Small intestine (tissue), 7 donors: Measurements from ENCODE around the gene TTC31. TPM values are rescaled to one million over a fixed set of nuclear protein-coding genes. Genes with fewer than 3 reads are reported as not detected.
"Not testable (repeated sequence)": the region's sequence is repeated elsewhere in the genome, so short reads cannot be mapped to it uniquely, and the experiment has no call there.

Experiments
- DNase-seq, 2 donors: peaks; one replicate each; pipeline versions ENCODE4 v3.0.0 to v3.0.0-alpha.2; 2013
- FAIRE-seq: peaks from 2 replicates; lab custom pipeline; 2012; peaks lifted over from hg19 to GRCh38; lab: Jason Lieb, UNC
- H3K27ac ChIP-seq, 3 donors: one replicate each; pipeline ENCODE4 v1.5.1; 2013; ENCODE audit warnings: low read length in 2 of 3, mild to moderate bottlenecking in 2 of 3, control low read depth in 1 of 3, inconsistent platforms in 1 of 3, low read depth in 1 of 3, moderate library complexity in 1 of 3
- H3K27me3 ChIP-seq, 3 donors: one replicate each; pipeline ENCODE4 v1.6.1; 2013; ENCODE audit warnings: low read length in 3 of 3, inconsistent platforms in 1 of 3; ENCODE audit not compliant: control insufficient read depth in 3 of 3, insufficient read depth in 3 of 3
- H3K36me3 ChIP-seq, 3 donors: one replicate each; pipeline ENCODE4 v1.6.1; 2013; ENCODE audit warnings: low read length in 3 of 3, inconsistent platforms in 1 of 3, low read depth in 1 of 3, mild to moderate bottlenecking in 1 of 3, moderate library complexity in 1 of 3; ENCODE audit not compliant: control insufficient read depth in 3 of 3, insufficient read depth in 2 of 3
- H3K4me1 ChIP-seq, 3 donors: one replicate each; pipeline ENCODE4 v1.6.1; 2013; ENCODE audit warnings: low read length in 2 of 3, inconsistent platforms in 1 of 3, low read depth in 1 of 3, mild to moderate bottlenecking in 1 of 3, moderate library complexity in 1 of 3; ENCODE audit not compliant: control insufficient read depth in 3 of 3, insufficient read depth in 2 of 3
- H3K4me3 ChIP-seq, 3 donors: one replicate each; pipeline ENCODE4 v1.5.1; 2013; ENCODE audit warnings: low read length in 3 of 3, control low read depth in 1 of 3, inconsistent platforms in 1 of 3, low read depth in 1 of 3, mild to moderate bottlenecking in 1 of 3, moderate library complexity in 1 of 3
- H3K9me3 ChIP-seq, 2 donors: one replicate each; pipeline ENCODE4 v1.6.1; 2013; ENCODE audit warnings: low read depth in 1 of 2, low read length in 1 of 2; ENCODE audit not compliant: control insufficient read depth in 2 of 2, insufficient read depth in 1 of 2
- WGBS, 3 donors: extraction: QIAGEN DNeasy Blood & Tissue Kit; methylation state at CpG; one replicate each; pipeline ENCODE4 v1.1.7; 2013; 5-methylcytosine and 5-hydroxymethylcytosine counted together
- polyA plus RNA-seq, 4 donors: library from polyadenylated mRNA; stranded (reverse) in 3 of 4; unstranded in 1 of 4; fragments of 200-250 nt in 3 of 4; fragments of 120-200 nt in 1 of 4; gene quantifications; one replicate each; pipeline versions ENCODE4 v1.2.1 to v1.2.3, GENCODE V29; 2013
- donor health status: healthy with polysubstance abuse.
- donor health status: control.
- donor health status: control.
- donor health status: Bipolar disorder and iron deficiency.
- donor health status: healthy.

Gene TTC31
- polyA plus RNA-seq, 4 donors = 20.1 to 51.0 (median 27.1) TPM

GRCh38 chr2:74440378-74441169 lies 42.3 kb upstream of the TTC31 start:
- peak; percentile 88 to 96 for DNase-seq
- Histone ChIP-seq H3K27ac (peak overlapping the region; percentile 82 to 99 (median 99)), H3K4me3 (peak overlapping the region; percentile 45 to 85 (median 58)), H3K27me3 (no peaks in the 10 kb centered on the region), H3K9me3 (no peaks in the 10 kb centered on the region), H3K4me1 (peaks cover 3 to 52% (median 13%) of the 10 kb centered on the region in 3 donors), H3K36me3 (peaks cover 0 to 28% (median 0%) of the 10 kb centered on the region in 3 donors)
- no peak for FAIRE-seq
- 6 to 15% (median 14%) methylated on average over 40 to 45 of the region's 45 CpGs for WGBS, 3 donors

GRCh38 chr2:74441170-74441689 lies 41.7 kb upstream of the TTC31 start:
- DNase-seq (no peak), FAIRE-seq (no peak)
- peaks cover 0 to 21% (median 0%) of the 10 kb centered on the region in 3 donors for H3K36me3 ChIP-seq
- H3K4me3 ChIP-seq = peak overlapping the region; percentile 45 to 85 (median 58)
- peak overlapping the region; percentile 82 to 99 (median 99) for H3K27ac ChIP-seq
- WGBS, 3 donors = 8 to 31% (median 16%) methylated on average over 27 to 33 of the region's 33 CpGs
- H3K4me1 ChIP-seq = peaks cover 3 to 52% (median 13%) of the 10 kb centered on the region in 3 donors
- no peaks in the 10 kb centered on the region for H3K27me3 ChIP-seq
- no peaks in the 10 kb centered on the region for H3K9me3 ChIP-seq

DNA sequence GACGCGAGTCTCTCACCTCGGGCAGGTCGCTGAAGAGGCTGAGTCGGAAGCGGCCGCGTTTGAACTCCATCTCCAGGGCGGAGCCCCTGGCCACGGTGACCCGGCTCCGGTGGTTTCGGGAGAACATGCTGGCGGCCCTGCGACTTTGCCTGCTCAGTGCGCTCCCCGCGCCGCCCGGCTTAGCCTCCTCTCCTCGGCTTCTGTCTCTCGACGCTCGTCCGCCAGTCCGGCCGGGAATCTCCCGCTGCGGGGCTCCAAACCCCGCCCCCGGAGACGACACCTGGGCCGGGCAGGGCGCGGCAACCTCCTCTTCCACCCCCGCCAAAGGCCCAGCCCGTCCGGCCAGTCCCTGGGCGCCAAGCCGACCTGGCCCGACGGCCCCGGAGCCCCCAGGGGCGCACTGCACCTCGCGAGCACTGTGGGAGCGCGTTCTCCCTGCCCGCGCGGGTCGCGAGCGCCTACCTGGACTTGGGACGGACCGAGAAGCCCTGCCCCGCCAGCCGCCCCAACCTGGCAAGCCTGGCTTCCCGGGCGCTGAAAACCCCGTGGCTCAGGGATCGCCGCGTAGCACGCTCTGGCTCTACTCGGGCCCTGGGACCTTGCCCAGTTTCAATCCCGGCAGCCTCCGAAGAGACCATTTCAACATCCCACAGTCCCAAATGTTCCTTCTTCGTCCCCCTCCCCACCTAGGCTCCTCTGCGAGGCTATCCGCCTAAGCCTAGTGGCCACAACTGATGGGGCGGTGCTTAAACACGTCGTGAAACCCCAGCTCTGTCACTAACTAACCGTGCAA lies 41.0 kb upstream of the TTC31 start, which contains the start of gene RTKN:
TSS of gene RTKN (minus strand) at position 248 of the 793 bp plus-strand sequence. CDS start at position 127, 121 bp downstream.
- peak within 1 kb of the TSS; percentile 82 to 99 (median 99) for H3K27ac ChIP-seq
- peak; percentile 91 to 93 for DNase-seq
- FAIRE-seq = no peak
- peaks cover 3 to 46% (median 13%) of the 10 kb centered on the region in 3 donors for H3K4me1 ChIP-seq
- 7 to 12% (median 7%) methylated on average over 32 to 75 of the region's 75 CpGs for WGBS, 3 donors
- H3K27me3 ChIP-seq = no peaks in the 10 kb centered on the region
- peaks cover 0 to 15% (median 0%) of the 10 kb centered on the region in 3 donors for H3K36me3 ChIP-seq
- no peaks in the 10 kb centered on the region for H3K9me3 ChIP-seq
- H3K4me3 ChIP-seq = peak within 1 kb of the TSS; percentile 45 to 85 (median 58)

GRCh38 chr2:74442483-74443297 lies 40.2 kb upstream of the TTC31 start:
- FAIRE-seq, DNase-seq, H3K27me3 ChIP-seq, H3K9me3 ChIP-seq: not testable (repeated sequence)
- 60 to 82% (median 66%) methylated on average over 16 of the region's 16 CpGs for WGBS, 3 donors
- H3K27ac ChIP-seq = peak overlapping the region; percentile 82 to 99 (median 99)
- H3K4me1 ChIP-seq = peaks cover 3 to 42% (median 8%) of the 10 kb centered on the region in 3 donors
- peak overlapping the region in 1 of 3 donors; percentile 85 for H3K4me3 ChIP-seq
- H3K36me3 ChIP-seq = peaks cover 0 to 14% (median 0%) of the 10 kb centered on the region in 3 donors

- DNase-seq = no peak
- 40 to 63% (median 46%) methylated on average over 5 of the region's 5 CpGs for WGBS, 3 donors
- Histone ChIP-seq H3K36me3 (peaks cover 0 to under 1% (median 0%) of the 10 kb centered on the region in 3 donors), H3K4me1 (peaks cover under 1 to 23% (median 4%) of the 10 kb centered on the region in 3 donors), H3K4me3 (no peak overlapping the region), H3K9me3 (no peaks in the 10 kb centered on the region), H3K27me3 (no peaks in the 10 kb centered on the region), H3K27ac (no peak overlapping the region)
- no peak for FAIRE-seq
Measured at GRCh38 chr2:74444498-74445318, 38.2 kb upstream of the TTC31 start.

GRCh38 chr2:74447230-74447999 lies 35.5 kb upstream of the TTC31 start:
- Histone ChIP-seq H3K27me3 (no peaks in the 10 kb centered on the region), H3K36me3 (no peaks in the 10 kb centered on the region), H3K27ac (peak overlapping the region in 2 of 3 donors; percentile 6 to 47), H3K4me3 (no peak overlapping the region), H3K9me3 (no peaks in the 10 kb centered on the region), H3K4me1 (peaks cover 0 to 17% (median 0%) of the 10 kb centered on the region in 3 donors)
- WGBS, 3 donors = 12 to 65% (median 37%) methylated on average over 5 of the region's 5 CpGs
- no peak for FAIRE-seq
- DNase-seq = peak; percentile 45 to 90
